ENCODE measurements around the gene CMIP.

Gene CMIP

GRCh38 chr16:81610936-81611335 is 166.3 kb downstream of the CMIP start:
- DNase-seq = no peak

DNA sequence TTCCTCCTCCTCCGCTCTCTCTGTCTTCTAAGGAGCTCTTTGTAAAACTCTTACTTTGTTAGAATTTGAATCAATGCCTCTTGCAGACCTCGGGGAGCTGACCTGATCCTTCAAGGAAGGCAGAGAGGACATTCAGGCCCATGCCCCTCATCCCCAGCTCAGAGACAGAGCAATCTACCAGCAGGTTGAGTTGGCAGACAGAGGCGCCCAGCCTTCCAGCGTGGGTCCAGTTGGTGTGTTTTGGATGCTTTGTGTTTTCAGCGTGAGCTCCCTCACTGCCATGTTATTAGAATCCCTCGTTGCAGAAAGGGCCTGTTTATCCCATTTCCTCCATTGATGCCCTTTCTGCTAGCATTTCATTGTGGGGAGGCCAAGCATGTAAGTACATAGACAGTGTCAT is 167.1 kb downstream of the CMIP start:
- DNase-seq = no peak

GRCh38 chr16:81612351-81613163 is 167.9 kb downstream of the CMIP start:
- DNase-seq = no peak

DNA sequence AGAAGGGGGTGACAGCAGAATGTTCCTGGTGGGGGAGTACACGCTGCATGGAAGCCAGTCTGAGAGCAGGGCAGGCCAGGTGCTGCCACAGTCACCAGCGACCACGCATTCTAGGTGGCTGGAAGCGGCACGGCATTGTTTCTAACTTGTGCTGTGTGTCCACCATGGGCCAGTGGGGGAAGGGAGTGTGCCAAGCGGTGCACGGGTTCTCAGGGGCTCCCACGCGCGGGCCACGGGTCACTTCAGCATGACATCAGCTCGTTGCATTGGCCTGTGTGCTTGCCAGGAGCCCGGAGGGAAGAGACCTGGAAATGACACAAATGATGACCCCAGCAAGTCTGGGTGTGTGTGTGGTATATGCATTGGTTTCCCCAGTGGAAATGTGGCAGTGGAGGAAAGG is 169.6 kb downstream of the CMIP start:
- no peak for DNase-seq

- no peak for DNase-seq
Observed at GRCh38 chr16:81614654-81615359, 170.2 kb downstream of the CMIP start.

DNA sequence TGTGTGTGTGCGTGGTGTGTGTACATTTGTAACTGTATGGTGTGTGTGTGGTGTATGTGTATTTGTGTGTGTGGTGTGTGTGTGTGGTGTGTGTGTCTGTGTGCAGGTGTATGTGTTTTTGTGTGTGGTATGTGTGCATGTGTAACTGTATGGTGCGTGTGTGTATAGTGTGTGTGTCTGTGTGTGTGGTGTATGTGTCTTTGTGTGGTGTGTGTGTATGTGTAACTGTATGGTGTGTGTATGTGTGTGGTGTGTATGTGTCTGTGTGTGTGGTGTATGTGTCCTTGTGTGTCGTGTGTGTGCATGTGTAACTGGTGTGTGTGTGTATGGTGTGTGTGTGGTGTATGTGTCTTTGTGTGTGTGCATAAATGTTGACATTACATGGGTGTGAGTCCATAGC is 170.8 kb downstream of the CMIP start:
- no peak for DNase-seq

DNA sequence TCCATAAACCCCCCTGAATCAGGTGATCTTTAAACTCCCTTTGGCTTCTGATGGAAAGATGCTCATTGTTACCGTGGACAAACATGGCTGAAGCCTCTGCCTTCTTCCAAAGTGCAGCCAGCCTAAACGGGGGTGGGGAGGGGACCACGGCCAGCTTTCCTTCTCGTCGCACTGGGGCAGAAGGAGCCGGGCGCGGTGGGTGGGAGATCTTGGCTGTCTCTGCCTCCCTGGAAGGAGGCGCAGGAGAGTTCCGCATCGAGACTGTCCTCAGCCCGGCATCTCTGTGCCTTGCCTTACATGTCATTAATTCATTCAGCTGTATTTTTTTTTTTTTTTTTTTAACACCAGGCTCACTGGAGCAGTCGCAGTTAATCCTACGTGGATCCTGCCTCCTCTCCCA is 171.2 kb downstream of the CMIP start:
- DNase-seq = no peak

- no peak for DNase-seq
Observed at GRCh38 chr16:81616321-81617020, 171.9 kb downstream of the CMIP start.

DNA sequence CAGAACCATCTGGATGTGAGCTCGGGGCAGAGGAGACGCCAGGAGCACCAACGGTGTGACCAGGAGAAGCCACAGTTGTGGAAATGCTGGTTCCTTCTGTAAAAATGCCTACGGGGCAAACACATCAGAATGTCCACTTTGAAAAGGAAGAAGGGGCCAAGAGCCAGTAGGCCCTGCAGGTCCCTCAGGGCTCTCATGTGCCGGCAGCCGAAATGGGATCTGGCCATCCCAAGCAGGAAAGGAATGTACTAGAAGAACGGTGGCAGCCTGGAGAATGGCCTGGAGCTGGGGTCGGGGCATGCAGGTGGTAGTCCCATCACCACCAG is 172.4 kb downstream of the CMIP start:
- DNase-seq = no peak

GRCh38 chr16:81618187-81618586 is 173.6 kb downstream of the CMIP start:
- DNase-seq = no peak

DNA sequence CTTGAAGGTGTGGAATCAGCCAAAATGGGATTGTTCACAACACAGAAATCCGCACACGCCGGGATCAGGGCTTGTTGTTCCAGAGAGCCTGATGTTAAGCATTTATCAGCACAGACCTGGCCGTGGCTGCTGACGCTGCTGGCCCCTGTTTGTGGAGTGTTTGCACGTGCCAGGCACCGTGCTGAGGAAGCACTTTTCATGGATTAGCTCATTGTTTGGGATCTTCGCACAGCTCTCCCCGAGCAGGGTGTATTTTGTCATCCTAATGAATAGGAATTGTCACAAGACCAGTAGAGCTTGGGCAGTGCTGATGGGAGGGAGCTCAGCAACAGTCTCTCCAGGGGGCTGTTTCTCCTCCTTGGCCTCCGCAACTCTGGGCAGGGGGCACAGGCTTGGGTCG is 174.1 kb downstream of the CMIP start:
- DNase-seq = no peak

- no peak for DNase-seq
Observed at GRCh38 chr16:81620029-81620428, 175.4 kb downstream of the CMIP start.

- no peak for DNase-seq
Observed at GRCh38 chr16:81620796-81621195, 176.2 kb downstream of the CMIP start.

GRCh38 chr16:81621496-81621895 is 176.9 kb downstream of the CMIP start:
- DNase-seq = no peak

DNA sequence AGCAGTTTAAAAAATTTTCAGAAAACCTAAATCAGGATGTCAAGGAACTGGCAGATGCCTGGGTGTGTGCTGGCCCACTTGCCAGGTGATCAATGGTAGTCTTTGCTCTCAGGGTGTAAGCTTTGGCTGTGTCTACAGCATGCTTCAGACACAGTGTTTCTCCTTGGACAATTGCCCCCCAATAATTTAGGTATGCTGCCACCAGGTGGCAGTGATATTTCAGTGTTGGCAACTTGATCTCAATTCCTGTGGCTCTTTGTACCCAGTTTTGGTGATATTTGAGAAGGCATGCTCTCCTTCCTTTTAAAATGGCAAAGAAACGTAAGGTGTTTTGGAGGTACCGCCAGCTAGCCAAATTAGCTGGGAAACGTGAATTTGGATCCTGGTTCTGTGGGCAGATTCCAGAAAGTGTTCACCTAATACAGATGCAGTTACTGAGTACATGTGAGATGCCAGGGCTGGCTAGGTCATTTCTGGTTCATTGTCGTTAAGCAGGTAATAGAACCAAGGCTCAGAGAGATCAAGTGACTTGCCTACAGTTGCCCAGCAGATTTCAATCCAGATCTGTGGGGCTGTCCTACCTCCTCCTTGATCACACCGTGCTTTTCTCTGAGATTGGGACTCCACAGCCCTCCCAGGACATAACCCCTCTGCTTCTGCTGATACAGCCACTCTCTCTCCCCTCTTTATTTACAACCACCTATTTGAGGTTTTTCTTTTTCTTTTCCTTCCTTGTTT is 178.9 kb downstream of the CMIP start:
- peak; percentile 18 for DNase-seq

- no peak for DNase-seq
Observed at GRCh38 chr16:81624403-81624759, 179.8 kb downstream of the CMIP start.

DNA sequence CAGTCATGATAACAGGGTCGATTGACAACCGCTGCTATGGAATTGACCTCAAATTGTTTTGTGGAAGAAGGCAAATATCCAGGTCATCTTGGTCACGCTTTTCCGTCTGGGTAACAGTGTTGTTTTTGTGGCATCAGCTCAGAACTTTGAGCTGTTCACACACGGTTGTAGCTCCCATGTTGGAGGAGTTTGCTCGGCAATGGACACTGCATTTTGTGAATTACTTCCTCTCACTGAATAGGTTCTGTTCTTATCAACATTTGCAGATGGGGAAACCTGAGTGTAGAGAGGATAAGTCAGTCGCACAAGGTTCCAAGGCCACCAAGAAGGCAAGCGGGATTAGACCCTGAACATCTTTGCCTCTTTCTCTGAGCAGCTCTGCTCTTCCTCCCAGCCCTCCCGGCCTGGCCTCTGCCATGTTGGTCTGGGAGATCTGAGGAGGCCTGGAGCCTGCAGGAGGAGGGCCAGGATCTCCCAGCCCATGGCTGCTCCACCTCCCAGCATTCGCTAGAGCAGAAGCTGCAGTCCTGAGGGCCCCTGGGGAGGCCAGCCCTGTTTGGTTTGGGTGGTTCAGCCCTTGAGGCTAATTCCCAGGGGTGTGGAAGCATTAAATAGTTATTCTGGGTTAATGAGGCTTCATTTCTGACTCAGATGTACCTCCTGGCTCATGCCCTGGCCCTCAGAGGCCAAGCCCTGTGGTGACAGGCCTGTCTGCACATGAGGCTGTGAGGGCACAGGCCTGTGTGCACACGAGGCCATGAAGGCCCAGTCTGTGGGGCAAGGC is 180.3 kb downstream of the CMIP start:
- no peak for DNase-seq

- peak; percentile 48 for DNase-seq
Observed at GRCh38 chr16:81625544-81626153, 181.0 kb downstream of the CMIP start.

- no peak for DNase-seq
Observed at GRCh38 chr16:81626181-81626674, 181.6 kb downstream of the CMIP start.

GRCh38 chr16:81627024-81627423 is 182.4 kb downstream of the CMIP start:
- DNase-seq = no peak

- DNase-seq = no peak
Observed at GRCh38 chr16:81627729-81628244, 183.2 kb downstream of the CMIP start.
